ENCODE measurements around the gene PPFIBP2. TPM values are rescaled to one million over a fixed set of nuclear protein-coding genes. Genes with fewer than 3 reads are reported as not detected.

PPFIBP2 gene
- total RNA-seq, 3 donors from 2014 or later, result 32.3 to 56.1 (median 43.3) TPM

- no peak overlapping the region for H3K4me3 ChIP-seq
- H3K27me3 ChIP-seq, result no peaks in the 10 kb centered on the region
- no peaks in the 10 kb centered on the region for H3K36me3 ChIP-seq
- H3K9me3 ChIP-seq, result no peaks in the 10 kb centered on the region
- TF ChIP-seq POLR2AphosphoS5 (IDR thresholded peaks at IDR 0.05) (no peak), CTCF (IDR thresholded peaks at IDR 0.05) (no peak), POLR2A (IDR thresholded peaks at IDR 0.05) (no peak)
- no peak for DNase-seq (ENCODE audit: low spot score in 2 of 2)
- peak overlapping the region in 1 of 2 donors; percentile 73 for H3K27ac ChIP-seq
- H3K4me1 ChIP-seq, result no peaks in the 10 kb centered on the region
- intact Hi-C loops (cut with DNase I; ENCODE audit: low total_unique reads), result no loop called here
These were observed 23.7 kb upstream of the PPFIBP2 start for GRCh38 chr11:7490054-7490453.

- Histone ChIP-seq H3K4me1 (no peaks in the 10 kb centered on the region), H3K36me3 (no peaks in the 10 kb centered on the region), H3K9me3 (no peaks in the 10 kb centered on the region), H3K27ac (peak overlapping the region in 1 of 2 donors; percentile 73), H3K4me3 (no peak overlapping the region), H3K27me3 (no peaks in the 10 kb centered on the region)
- intact Hi-C loops (cut with DNase I; ENCODE audit: low total_unique reads), result no loop called here
- no peak for DNase-seq (ENCODE audit: low spot score in 2 of 2)
- no peak for TF ChIP-seq CTCF (IDR thresholded peaks at IDR 0.05)
- TF ChIP-seq POLR2AphosphoS5 (IDR thresholded peaks at IDR 0.05), result no peak
- TF ChIP-seq POLR2A (IDR thresholded peaks at IDR 0.05), result no peak
These were observed 23.3 kb upstream of the PPFIBP2 start for GRCh38 chr11:7490535-7490934.

DNA sequence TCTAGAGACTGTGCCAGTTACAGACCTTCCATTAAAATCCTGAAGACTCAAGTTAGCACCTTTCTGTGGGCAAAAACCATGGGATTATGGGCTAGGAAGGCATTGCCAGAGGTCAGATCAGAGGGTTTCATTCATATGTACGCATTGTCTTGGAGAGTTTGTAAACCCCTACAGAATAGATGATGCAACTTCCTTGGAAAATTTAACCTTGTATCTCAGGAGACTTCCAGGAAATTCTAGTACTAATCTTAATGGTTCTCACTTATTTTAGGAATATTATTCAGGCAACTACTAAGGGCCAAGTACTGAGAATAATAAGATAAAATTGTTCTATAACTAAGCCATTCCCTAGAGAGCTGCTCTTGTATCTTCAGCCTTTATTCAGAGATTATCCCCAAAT is 21.5 kb upstream of the PPFIBP2 start:
- TF ChIP-seq CTCF (IDR thresholded peaks at IDR 0.05) (no peak), POLR2AphosphoS5 (IDR thresholded peaks at IDR 0.05) (no peak), POLR2A (IDR thresholded peaks at IDR 0.05) (no peak)
- H3K4me3 ChIP-seq, result no peak overlapping the region
- no peaks in the 10 kb centered on the region for H3K27me3 ChIP-seq
- no peak overlapping the region for H3K27ac ChIP-seq
- H3K4me1 ChIP-seq, result no peaks in the 10 kb centered on the region
- DNase-seq (ENCODE audit: low spot score in 2 of 2), result no peak
- H3K9me3 ChIP-seq, result no peaks in the 10 kb centered on the region
- intact Hi-C loops (cut with DNase I; ENCODE audit: low total_unique reads), result loop anchor here (2.0 kb wide), 1 partner anchor 65 kb away; no protein-coding TSS in a partner anchor
- no peaks in the 10 kb centered on the region for H3K36me3 ChIP-seq

GRCh38 chr11:7493670-7494069 is 20.1 kb upstream of the PPFIBP2 start:
- no peak for TF ChIP-seq CTCF (IDR thresholded peaks at IDR 0.05)
- TF ChIP-seq POLR2AphosphoS5 (IDR thresholded peaks at IDR 0.05), result no peak
- TF ChIP-seq POLR2A (IDR thresholded peaks at IDR 0.05), result no peak
- H3K4me3 ChIP-seq, result no peak overlapping the region
- H3K4me1 ChIP-seq, result no peaks in the 10 kb centered on the region
- no peak overlapping the region for H3K27ac ChIP-seq
- intact Hi-C loops (cut with DNase I; ENCODE audit: low total_unique reads), result loop anchor here (2.0 kb wide), 1 partner anchor 67 kb away; no protein-coding TSS in a partner anchor
- no peak for DNase-seq (ENCODE audit: low spot score in 2 of 2)
- H3K27me3 ChIP-seq, result no peaks in the 10 kb centered on the region
- H3K36me3 ChIP-seq, result no peaks in the 10 kb centered on the region
- H3K9me3 ChIP-seq, result no peaks in the 10 kb centered on the region

DNA sequence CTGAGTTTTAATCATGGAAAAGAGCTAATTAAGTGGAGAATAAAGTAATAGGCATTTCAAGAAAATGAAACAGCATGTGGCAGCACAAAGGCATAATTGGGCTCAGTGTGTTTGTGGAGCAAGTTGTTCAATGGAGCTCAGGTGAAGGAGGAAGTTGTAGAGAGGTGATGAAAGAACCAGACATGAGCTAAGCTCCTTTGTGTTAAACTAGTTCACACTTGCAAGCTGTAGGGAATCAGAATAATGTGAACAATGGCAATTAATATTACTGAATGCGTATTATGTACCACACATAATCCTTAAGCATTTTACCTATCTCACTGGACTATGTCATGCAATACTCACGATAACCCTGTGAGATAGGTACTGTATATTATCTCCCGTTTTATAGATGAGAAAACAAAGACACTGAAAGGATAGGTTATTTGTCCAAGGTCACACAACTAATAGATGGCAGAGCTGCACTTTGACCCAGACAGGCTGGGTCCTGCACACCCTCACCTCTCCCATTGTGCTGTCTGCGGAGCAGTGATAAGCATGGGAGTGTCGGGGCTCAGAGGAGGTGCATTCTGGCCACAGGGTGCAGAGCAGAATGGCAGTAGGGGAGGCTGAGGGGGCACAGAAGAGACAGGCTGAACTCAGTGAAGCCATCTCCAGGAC is 19.6 kb upstream of the PPFIBP2 start:
- Histone ChIP-seq H3K36me3 (no peaks in the 10 kb centered on the region), H3K4me3 (no peak overlapping the region), H3K27me3 (no peaks in the 10 kb centered on the region), H3K9me3 (no peaks in the 10 kb centered on the region), H3K4me1 (no peaks in the 10 kb centered on the region), H3K27ac (no peak overlapping the region)
- intact Hi-C loops (cut with DNase I; ENCODE audit: low total_unique reads), result no loop called here
- TF ChIP-seq CTCF (IDR thresholded peaks at IDR 0.05), result no peak
- TF ChIP-seq POLR2AphosphoS5 (IDR thresholded peaks at IDR 0.05), result no peak
- no peak for TF ChIP-seq POLR2A (IDR thresholded peaks at IDR 0.05)
- DNase-seq (ENCODE audit: low spot score in 2 of 2), result no peak

Data from breast epithelium (tissue), 4 donors.